ENCODE results near the gene SP7.
"Not testable (repeated sequence)": the region's sequence is repeated elsewhere in the genome, so short reads cannot be mapped to it uniquely, and the experiment has no call there.

The SP7 gene

DNA sequence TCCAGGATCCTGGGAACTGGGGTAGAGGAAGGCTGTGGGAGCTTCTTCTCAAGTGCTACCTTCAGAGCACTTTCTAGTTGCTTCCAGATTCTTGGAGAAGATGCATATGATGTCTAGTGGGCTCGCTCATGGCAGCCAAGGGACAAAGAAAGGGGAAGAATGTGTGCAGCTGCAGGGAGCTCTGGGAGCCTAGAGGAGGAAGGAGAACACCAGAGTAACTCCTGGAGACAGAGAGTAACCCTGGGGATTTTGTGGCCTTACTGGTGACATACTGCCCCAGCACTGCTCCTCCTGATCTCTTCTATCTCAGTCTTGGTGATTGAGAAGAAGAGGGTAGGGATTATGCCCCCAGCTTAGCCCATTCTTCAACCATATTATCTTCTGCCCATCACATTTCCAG lies 10.3 kb upstream of the SP7 start:
- no peak for DNase-seq (ENCODE audit: low spot score)

DNA sequence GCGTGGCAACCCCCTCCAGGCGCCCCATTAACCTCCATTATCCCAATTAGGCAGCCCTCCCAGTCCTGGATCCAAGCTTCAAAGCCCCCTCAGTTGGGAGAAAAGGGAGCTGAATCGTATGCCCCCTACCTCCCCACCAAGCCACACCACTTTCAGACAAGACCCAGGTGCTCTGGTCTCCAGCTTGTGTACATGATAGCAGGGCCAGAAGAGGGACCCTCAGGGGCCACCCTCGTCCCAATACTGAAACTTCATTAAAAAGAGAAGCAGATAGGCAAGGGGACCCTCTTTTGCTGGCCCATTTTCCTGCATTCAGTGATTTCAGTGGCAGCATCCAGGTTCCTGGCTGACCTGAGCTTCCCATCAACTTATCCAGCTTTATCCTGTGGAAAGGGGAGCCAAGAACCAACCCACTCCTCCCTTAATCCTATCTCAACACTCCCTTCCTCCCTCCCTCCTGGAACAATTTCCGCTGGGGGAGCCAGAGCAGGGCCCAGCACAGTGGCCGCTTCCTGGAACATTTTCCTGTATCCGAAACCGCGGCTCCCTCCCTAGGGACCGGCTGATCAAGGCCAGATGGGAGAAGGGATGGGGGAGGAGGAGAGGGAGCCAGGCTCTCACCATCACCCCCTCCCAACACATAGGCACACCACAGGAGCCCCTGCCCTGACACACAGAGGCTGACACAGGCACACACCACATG lies 9.5 kb upstream of the SP7 start:
- no peak for DNase-seq (ENCODE audit: low spot score)

DNA sequence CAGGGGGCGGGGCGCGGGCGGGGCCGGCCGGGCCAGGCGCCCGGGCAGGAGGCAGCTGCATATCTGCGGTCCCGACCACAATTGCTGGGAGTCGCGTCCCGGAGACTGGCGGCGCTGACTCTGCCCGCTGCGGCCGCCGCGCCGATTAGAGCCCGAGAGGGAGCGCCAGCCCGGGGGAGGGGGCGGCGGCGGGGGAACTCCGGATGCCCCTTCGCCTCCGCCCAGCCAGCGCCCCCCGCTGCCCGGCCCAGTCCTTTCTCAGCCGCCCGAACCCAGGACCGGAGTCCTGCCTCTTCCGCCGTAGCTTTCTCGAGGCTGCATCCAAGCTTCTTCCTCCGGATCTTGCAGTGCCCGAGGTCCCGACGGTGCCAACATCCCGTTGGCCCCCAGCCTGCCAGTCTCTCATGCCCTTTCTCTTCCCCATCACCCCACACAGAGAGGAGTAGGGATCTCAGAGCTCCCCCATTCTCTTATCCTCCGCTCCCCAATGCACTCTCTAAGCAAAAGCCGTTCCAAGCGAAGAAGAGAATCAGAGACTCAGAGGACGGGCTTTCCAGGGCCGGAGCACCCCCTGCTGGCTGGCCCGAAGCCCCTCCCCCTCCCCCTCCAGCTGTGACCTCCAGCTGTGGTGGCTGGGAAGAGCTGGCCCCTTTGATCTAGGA lies 8.8 kb upstream of the SP7 start:
- peak; percentile 89 for DNase-seq (ENCODE audit: low spot score)

DNA sequence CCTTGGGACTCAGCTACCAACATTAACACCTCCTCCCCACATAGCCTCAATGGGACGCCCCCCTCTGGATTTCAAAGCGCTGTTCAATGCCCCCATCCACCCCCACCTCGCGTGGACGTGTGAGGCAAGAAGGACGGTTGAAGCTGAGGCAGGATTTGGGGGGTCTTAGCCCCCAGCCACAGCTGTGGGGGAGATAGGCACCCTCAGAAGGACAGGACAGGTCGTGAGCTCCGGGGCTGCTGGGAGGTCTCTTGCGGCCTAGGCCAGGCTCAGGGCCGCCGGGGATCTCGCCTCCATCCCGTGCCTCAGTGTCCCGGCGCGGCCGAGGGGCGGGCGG lies 8.3 kb upstream of the SP7 start:
- DNase-seq (ENCODE audit: low spot score) = no peak

GRCh38 chr12:53343969-53344368 lies 7.8 kb upstream of the SP7 start:
- no peak for DNase-seq (ENCODE audit: low spot score)

DNA sequence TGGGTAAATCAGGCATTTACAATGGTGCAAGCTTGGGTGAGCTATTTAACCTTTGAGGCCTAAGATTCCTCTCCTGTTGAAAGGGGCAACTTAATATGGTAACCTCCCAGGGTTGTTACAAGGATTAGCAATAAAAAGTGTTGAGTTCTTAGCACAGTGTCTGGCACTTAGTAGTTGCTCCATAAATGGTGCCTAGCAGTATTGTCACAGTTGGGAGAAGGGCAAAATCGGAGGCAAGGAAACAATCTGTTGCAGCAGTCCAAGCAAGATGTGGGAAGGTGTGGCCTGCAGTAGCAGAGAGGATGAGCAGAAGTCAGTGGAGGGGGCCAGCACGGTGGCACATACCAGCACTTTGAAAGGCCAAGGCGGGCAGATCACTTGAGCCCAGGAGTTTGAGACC lies 7.3 kb upstream of the SP7 start:
- no peak for DNase-seq (ENCODE audit: low spot score)

DNA sequence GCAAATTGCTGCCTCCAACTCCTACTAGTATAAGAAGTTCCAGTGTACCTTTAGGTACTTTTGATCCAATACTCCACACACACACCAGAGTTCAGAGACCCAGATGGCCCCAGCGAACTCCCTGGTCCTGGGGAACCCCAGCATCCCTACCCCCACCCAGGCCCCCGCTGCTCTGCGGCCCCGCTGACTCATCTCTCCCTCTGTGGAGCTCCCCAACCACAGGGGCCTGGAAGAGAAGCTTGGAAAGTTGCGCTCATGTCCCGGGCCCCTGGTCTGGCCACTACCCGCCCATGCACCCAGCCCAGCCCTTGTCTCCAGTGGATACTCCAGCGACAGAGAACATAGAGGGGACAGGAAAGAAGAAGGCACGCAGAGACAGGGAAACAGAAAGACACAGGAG lies 4.2 kb upstream of the SP7 start:
- DNase-seq (ENCODE audit: low spot score) = no peak

GRCh38 chr12:53338916-53339315 lies 2.8 kb upstream of the SP7 start:
- DNase-seq (ENCODE audit: low spot score) = no peak

DNA sequence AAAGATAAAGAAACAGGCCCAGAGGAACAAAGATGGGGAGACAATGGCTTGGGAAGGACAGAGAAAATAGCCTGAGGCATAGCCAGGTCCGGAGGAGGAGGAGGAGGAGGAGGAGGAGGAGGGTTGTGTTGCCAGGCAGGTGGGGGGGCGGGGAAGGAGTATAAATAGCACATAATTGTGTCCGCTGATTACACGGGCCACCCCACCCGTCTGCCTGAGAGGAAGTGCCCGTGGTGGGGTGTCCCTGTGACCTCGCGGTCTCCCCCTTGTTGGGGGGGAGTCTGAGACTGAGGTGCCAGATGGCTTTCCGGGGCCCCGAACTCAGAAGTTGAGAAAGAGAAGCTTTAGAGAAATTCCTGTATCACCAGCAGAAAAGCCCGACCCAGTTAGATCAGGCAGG lies 1.9 kb upstream of the SP7 start:
- no peak for DNase-seq (ENCODE audit: low spot score)

DNA sequence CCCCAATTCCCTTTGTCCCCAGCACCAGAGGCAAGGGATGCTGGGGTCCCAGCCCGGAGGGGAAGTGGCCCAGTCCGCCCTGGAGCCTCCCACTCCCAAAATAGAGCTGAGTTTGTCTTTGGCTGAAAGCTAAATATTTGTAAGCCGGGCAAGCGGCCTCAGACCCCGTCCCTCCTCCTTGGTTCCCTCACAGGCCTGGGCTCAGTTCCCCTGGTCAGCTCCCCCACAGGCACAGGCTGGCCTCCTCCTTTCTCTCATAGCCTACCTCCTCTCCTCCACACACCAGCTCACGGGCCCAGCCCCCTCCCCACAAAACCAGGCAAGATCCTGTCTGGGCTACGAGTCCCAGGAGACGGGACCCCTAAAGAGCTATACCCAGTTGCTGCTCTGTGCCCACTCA lies 1.3 kb downstream of the SP7 start:
- no peak for DNase-seq (ENCODE audit: low spot score)

- no peak for DNase-seq (ENCODE audit: low spot score)
These were observed 2.3 kb downstream of the SP7 start for GRCh38 chr12:53333845-53334244.

DNA sequence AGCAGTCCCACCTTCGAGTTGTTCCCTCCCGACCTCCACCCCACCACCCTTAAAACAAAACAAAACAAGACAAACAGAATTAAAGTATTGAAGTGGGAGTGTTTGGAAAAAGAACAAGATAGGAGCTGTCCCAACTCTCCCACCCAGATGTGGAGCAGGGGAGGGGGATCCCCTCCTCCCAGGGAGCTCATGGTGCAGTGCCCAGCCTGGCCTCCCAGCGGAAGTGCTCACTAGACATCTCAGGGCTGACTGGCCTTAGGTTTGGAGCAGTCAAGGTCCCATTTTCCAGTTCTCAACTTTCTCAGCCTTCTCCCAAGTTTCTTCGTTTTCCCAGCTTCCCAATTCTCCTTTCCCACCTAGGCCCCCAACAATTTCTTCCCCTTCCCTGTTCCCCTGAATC lies 2.9 kb downstream of the SP7 start:
- no peak for DNase-seq (ENCODE audit: low spot score)

GRCh38 chr12:53332744-53333143 lies 3.4 kb downstream of the SP7 start:
- no peak for DNase-seq (ENCODE audit: low spot score)

GRCh38 chr12:53332339-53332738 lies 3.8 kb downstream of the SP7 start:
- DNase-seq (ENCODE audit: low spot score) = not testable (repeated sequence)

- peak; percentile 14 for DNase-seq (ENCODE audit: low spot score)
These were observed 5.5 kb downstream of the SP7 start for GRCh38 chr12:53330671-53331070.

DNA sequence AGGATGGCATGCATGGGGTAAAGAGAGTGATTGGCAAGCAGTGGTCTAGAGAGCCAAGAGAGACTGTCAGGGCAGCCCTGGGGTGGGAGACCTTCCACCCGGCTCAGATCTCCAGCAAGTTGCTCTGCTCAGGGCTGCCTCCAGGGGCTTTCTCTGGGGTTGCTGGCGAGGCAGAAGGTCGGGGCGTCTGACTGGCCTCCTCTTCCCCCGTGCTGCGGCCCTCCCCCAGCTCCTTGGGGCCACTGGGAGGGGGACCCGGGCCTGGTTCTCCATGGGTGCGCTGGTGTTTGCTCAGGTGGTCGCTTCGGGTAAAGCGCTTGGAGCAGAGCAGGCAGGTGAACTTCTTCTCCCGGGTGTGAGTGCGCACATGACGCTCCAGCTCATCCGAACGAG lies 8.1 kb downstream of the SP7 start:
- DNase-seq (ENCODE audit: low spot score) = no peak

DNA sequence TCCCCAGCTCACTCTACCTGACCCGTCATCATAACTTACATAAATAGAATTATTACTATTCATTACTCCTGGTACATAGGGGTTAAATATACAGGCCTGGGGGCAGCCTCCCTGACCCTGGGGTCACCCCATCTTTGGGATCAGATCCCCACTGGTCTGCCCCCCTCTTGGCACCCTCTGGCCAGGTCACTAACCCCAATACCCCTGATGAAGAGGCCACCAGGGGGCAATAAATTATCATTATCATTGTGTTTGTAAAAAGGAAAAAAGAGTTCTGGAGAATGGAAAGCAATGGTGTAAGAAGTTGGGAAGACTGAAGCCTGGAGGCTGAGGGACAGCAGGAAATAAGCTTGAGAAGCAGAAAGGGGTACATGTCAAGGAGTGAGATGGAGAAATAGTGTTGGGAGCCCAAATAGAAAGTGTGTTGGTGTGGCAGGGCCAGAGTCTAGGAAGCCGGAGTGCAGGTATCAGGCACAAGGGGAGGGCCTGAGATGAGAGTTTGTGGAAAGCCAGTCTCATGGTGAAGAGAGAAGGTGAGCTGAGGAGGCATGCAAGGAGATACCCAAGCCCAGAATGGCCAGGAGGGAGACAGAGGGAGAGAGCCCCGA lies 8.6 kb downstream of the SP7 start:
- DNase-seq (ENCODE audit: low spot score) = peak; percentile 45

- DNase-seq (ENCODE audit: low spot score) = peak; percentile 9
These were observed 9.5 kb downstream of the SP7 start for GRCh38 chr12:53326460-53327185.

DNA sequence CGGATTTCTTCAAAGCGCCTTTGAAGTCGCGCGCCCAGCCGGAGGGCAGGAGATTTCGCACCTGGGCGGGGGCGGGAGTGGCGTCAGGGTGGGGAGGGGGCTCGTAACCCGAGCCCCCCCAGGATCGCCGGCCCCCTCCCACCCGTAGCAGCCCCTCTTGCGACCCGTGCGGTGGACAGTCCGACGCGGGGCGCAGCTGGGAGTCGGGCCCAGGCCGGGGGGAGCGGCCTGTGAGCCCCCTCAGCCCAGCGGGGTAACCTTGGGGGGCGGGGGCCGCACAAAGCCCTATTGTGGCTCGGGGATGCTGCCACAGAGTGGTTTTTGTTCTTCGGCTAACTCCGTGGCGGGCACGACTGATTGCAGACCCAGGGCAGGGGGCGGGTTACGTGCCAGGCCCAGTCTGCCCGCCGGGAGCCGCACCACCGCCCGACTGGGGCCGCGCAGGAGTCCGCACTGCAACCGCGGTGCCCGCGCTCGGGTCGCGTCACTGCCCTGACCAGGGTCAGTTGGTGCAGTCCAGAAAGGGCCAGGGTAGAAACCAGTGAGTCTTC lies 10.6 kb downstream of the SP7 start:
- peak; percentile 94 for DNase-seq (ENCODE audit: low spot score)

DNA sequence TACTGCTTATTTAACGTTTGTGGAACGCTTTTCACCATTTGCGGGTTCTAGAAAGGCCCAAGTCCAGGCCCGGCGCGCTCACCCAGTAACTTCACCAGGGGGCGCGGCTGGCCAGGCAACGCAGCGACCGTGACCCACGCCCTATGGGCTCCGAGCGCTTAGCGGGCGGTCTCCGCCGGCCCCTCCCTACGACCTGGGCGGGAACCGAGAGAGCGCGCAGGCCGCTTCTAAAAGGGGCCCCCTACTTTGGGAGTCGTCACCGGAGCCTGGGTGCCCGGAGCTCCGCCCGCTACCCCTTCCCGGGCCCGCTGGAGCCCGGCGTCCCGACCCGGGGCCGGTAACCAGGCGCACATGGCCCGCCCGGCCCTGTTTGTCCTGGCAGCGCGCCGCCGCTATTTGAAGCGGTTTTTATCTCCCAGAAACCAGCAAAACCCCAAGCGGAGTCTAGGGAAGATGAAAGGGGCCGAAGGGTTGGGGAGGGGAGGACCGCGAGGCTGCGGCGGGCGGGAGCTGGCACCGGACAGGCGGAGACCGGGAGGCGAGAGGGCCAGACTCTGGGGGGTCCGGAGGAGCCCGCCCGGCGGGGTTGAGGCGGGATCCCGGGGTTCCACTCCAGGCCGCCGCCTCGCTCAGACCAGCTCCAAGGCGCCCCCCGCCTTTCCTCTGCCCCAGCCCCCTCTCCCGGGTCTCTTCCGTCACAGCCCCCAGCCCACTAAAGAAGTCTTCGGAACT lies 11.2 kb downstream of the SP7 start:
- peak; percentile 96 for DNase-seq (ENCODE audit: low spot score)

GRCh38 chr12:53324113-53324778 lies 11.9 kb downstream of the SP7 start:
- no peak for DNase-seq (ENCODE audit: low spot score)

All from globus pallidus (tissue), 1 donor.